GDM1 (cell line): Measurements from ENCODE around the gene SOCS2.
A peak's percentile ranks its signal among the peaks of the same experiment; 100 is the strongest.

Experiments
- DNase-seq: peaks from one replicate; lab custom pipeline; 2025; lab: John Stamatoyannopoulos, UW

Gene SOCS2

DNA sequence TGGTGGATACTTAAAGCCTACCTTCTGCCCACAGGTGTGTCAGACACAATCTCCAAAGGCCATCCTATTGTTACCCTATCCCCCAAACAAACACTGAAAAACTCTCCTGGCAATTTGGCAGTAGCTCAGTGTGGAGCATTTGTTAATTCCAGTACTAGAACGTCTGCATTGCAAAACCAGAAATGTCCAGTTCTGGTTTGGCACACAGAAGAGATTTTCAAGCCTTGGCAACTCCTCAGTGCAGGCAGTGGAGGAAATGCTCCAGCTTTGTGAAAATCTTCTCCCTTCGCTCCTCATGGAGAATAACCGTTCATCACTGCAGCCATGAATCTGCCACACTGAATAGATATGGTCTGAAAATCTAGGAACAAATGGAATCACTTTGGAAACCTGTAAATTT, 5.3 kb upstream of the SOCS2 start:
- no peak for DNase-seq

GRCh38 chr12:93568091-93568490, 4.4 kb upstream of the SOCS2 start:
- no peak for DNase-seq

GRCh38 chr12:93569301-93569655, 3.2 kb upstream of the SOCS2 start:
- no peak for DNase-seq

- peak; percentile 73 for DNase-seq
These were observed 2.6 kb upstream of the SOCS2 start for GRCh38 chr12:93569656-93570551.

- DNase-seq = peak; percentile 81
These were observed 1.7 kb upstream of the SOCS2 start for GRCh38 chr12:93570552-93571364.

DNA sequence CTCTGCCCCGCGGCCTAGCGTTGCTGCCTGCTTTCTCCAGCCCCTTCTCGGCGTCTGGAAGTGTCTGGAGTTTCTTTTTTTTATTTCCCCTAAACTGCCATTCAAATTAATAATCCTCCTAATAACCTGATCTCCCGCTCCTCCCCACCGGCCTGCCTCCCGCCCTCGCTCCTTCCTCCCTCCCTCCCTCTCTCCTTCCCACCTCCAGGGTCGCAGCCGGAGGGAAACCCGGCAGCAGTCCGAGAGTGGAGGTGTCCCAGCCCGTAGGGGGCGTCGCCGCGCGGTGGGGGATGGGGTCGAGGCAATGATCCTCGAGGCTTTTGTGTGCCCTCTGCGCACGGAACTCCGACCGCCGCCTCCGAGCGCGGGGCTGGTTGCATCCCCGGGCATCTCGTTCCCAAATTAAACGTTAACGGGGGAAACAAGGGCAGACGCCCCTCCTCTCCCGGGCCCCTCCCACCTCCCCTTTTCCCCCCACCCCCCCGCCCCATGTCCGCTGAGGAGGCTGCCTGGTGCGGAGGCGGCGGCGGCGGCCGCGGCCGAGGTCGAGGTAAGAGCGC, 1.0 kb upstream of the SOCS2 start:
- DNase-seq = peak; percentile 62

- no peak for DNase-seq
These were observed 457 bp downstream of the SOCS2 start for GRCh38 chr12:93572712-93573551.

DNA sequence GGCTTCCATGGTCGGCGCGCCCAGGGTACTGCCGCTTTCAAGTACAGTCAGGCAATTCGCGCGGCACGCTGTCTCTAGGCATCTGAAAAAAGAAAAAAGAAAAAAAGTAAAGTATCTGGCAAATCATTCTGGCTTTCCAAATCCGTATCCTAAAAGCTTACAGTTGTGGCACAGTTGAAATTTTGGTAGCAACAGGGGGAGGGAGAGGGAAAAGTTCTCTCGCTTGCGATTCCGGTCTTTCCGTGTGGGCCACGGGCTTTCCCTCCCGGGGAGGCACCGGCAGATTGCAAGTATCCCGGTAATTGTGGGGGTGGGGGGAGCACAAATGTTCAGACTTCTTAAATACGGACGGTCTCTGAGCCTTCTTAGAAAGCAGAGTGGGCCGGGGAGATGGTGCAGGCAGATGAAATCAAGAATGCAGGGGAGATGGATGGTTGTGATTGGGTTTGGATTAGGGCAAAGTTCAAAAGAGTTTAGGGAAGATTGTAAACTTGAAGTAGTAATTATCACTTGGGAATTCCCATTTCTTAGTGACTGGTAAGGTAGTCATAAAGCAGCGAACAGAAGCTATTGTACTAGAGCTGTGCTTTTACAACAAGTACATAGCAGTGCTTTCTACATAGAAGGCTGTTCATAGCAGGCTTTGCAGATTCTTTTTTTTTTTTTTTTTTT, 1.2 kb downstream of the SOCS2 start:
- no peak for DNase-seq

- DNase-seq = no peak
These were observed 4.7 kb downstream of the SOCS2 start for GRCh38 chr12:93577222-93577621.

DNA sequence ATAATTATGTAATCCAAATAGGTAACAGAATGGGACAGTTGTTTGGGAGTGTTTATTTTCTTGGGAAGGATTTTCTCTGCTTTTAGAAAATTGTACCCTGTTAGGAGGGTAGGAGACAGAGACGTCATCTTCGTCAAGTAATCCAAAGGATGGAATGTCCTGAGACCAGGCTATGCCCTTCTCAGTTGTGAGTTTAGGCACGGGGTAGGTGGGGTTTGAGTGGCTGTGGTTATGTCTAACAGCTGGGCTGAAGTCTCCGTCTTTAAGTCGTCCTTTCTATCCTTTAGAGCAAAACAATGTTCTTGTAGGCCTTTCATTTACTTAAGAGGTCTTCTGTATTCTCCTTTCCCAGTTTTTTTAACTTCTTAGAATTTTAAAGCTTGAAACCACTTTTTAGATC, 5.7 kb downstream of the SOCS2 start:
- DNase-seq = no peak

DNA sequence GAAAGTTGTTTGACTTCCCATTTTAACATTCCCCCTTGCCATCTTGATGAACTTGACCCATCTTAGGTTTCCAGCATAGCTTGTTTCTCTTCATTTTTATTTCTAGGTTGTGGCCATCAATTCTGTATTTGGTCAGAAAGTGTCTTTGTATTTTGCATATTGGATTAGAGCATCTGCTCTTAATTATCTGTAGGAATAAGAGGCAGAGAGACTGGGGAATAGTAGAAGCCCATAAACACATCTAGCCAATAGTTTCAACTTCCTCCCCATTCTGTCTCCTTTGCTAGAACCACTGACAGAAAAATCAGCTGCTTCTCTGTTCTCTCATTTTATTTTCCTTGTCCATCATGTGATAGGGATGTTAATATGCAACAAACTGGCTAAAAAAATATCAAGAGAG, 8.2 kb downstream of the SOCS2 start:
- DNase-seq = no peak

GRCh38 chr12:93581370-93581769, 8.9 kb downstream of the SOCS2 start:
- no peak for DNase-seq

- DNase-seq = no peak
These were observed 9.9 kb downstream of the SOCS2 start for GRCh38 chr12:93582351-93582750.

DNA sequence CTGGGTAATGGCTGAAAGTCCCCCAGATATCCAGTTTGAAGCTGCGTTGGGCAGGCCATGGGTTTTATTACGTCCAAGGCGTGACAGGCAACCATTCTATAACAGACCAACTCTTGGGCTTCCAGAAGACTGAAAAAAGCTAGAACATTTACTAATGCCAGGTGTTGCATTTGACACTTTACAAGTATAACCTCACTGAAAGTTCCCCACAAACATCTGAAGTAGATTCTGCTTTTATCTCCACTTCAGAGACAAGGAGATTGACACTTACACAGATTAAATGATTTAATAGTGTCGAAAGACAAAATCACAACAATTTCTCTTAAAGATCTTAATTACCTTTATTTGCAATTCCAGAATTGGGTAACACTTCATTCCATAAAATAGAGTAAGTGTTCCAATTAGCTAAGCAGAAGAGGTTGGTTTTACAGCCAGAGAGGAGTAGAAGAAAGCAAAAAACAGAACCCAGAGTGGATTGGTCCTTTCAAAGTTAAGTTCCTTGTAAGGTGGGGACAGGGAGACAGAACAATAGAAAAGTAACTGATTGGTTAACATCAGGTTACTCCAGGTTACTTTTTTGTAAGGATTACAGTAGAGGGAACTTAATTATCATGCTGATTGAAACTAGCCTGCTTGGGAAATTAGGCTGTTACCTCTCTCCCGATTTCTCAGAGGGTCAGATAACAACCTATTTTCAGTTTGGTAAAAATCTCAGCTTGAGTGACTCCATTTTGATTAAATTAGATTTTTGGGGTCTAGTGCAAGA, 11.3 kb downstream of the SOCS2 start:
- DNase-seq = no peak

GRCh38 chr12:93585247-93585646, 12.8 kb downstream of the SOCS2 start:
- DNase-seq = no peak

- peak; percentile 3 for DNase-seq
These were observed 15.1 kb downstream of the SOCS2 start for GRCh38 chr12:93587611-93588010.

GRCh38 chr12:93589081-93589480, 16.6 kb downstream of the SOCS2 start:
- no peak for DNase-seq

- peak; percentile 59 for DNase-seq
These were observed 18.8 kb downstream of the SOCS2 start for GRCh38 chr12:93591137-93591868.

GRCh38 chr12:93592641-93593406, 20.3 kb downstream of the SOCS2 start:
- no peak for DNase-seq
